ENCODE data around the gene DPH5.

Gene DPH5

DNA sequence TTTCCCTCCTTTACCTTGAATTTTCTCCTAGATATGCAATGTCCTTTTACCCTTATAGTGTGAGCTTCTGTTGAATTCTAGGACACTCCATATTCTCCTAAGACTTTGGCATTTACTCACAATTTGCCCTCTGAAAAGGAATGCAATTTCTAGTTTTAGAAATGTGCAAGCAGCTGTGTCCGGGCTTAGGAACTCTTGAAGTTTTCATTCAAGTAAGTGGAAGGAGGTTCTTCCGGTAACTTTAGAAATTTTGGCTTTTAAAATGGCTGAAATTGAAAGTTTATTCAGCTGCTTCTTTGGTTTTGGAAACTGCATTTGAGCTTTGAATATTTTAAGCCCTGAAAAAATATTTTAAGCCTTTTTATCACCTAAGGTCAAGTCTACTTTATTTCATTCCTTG is 56.3 kb downstream of the DPH5 start:
- TF ChIP-seq FOXM1 (IDR thresholded peaks at IDR 0.05; ENCODE audit: borderline replicate concordance, low read depth) (no peak), EGR1 (IDR thresholded peaks at IDR 0.05) (no peak)

DNA sequence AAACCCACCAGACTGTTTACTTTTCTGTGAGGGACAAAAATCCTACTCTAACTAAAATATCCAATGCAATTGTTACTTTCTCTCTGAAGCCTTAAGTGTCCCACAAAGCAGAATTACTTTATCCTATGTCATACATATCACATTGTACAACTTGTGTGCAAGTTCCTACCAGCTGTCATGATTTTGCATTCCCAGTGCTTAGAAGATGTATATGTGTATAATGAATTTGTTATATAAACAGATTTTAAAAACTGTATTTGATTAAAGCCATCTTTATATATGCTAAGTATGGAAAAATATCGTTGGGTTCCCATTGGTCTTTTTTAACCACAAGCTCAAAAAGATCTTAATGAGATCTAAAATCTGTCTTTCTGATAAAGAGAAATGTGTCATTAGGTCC is 57.0 kb downstream of the DPH5 start:
- TF ChIP-seq CEBPB (IDR thresholded peaks at IDR 0.05) (no peak), TEAD4 (IDR thresholded peaks at IDR 0.05) (no peak), RAD21 (IDR thresholded peaks at IDR 0.05; ENCODE audit: low read depth) (no peak), EP300 (IDR thresholded peaks at IDR 0.05; ENCODE audit: borderline replicate concordance) (no peak), CREB1 (IDR thresholded peaks at IDR 0.05; ENCODE audit: low read depth) (no peak), ZBTB7A (IDR thresholded peaks at IDR 0.05; ENCODE audit: low read depth) (no peak), NFIC (IDR thresholded peaks at IDR 0.05) (no peak), EGR1 (IDR thresholded peaks at IDR 0.05) (no peak), TAF1 (IDR thresholded peaks at IDR 0.05; ENCODE audit: low read depth) (no peak), TCF12 (IDR thresholded peaks at IDR 0.05; ENCODE audit: low read depth) (no peak), FOXM1 (IDR thresholded peaks at IDR 0.05; ENCODE audit: borderline replicate concordance, low read depth) (no peak), YY1 (IDR thresholded peaks at IDR 0.05; ENCODE audit: low read depth) (no peak)
- TF ChIP-seq, protein P1, sequence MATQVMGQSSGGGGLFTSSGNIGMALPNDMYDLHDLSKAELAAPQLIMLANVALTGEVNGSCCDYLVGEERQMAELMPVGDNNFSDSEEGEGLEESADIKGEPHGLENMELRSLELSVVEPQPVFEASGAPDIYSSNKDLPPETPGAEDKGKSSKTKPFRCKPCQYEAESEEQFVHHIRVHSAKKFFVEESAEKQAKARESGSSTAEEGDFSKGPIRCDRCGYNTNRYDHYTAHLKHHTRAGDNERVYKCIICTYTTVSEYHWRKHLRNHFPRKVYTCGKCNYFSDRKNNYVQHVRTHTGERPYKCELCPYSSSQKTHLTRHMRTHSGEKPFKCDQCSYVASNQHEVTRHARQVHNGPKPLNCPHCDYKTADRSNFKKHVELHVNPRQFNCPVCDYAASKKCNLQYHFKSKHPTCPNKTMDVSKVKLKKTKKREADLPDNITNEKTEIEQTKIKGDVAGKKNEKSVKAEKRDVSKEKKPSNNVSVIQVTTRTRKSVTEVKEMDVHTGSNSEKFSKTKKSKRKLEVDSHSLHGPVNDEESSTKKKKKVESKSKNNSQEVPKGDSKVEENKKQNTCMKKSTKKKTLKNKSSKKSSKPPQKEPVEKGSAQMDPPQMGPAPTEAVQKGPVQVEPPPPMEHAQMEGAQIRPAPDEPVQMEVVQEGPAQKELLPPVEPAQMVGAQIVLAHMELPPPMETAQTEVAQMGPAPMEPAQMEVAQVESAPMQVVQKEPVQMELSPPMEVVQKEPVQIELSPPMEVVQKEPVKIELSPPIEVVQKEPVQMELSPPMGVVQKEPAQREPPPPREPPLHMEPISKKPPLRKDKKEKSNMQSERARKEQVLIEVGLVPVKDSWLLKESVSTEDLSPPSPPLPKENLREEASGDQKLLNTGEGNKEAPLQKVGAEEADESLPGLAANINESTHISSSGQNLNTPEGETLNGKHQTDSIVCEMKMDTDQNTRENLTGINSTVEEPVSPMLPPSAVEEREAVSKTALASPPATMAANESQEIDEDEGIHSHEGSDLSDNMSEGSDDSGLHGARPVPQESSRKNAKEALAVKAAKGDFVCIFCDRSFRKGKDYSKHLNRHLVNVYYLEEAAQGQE (IDR thresholded peaks at IDR 0.05; ENCODE audit: low read depth) = no peak
- TF ChIP-seq, protein P2, sequence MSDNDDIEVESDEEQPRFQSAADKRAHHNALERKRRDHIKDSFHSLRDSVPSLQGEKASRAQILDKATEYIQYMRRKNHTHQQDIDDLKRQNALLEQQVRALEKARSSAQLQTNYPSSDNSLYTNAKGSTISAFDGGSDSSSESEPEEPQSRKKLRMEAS (IDR thresholded peaks at IDR 0.05) = no peak
- TF ChIP-seq, protein P3, sequence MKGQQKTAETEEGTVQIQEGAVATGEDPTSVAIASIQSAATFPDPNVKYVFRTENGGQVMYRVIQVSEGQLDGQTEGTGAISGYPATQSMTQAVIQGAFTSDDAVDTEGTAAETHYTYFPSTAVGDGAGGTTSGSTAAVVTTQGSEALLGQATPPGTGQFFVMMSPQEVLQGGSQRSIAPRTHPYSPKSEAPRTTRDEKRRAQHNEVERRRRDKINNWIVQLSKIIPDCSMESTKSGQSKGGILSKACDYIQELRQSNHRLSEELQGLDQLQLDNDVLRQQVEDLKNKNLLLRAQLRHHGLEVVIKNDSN (IDR thresholded peaks at IDR 0.05) = no peak

DNA sequence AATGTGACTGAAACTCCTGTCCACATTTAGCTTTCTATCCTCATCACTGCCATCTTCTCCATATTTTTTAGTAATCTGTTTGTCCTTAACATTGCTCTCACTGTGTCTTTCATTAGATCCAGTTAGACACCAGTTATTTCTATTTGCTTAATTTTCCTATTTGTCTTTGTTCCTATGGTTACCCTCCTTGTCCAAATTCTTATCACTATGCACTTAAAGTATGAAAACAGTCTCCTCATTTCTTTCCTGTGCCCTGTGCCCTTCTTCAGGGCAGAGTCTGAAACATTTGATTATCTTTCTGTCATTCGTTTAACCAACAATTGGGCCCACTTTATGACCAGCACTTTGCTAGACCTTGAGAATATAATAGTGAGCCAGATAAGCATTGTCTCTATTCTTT is 65.5 kb downstream of the DPH5 start:
- TF ChIP-seq TEAD4 (IDR thresholded peaks at IDR 0.05) (no peak), CREB1 (IDR thresholded peaks at IDR 0.05; ENCODE audit: low read depth) (no peak), FOXM1 (IDR thresholded peaks at IDR 0.05; ENCODE audit: borderline replicate concordance, low read depth) (no peak), ZBTB7A (IDR thresholded peaks at IDR 0.05; ENCODE audit: low read depth) (no peak), EP300 (IDR thresholded peaks at IDR 0.05; ENCODE audit: borderline replicate concordance) (no peak), RAD21 (IDR thresholded peaks at IDR 0.05; ENCODE audit: low read depth) (no peak), TAF1 (IDR thresholded peaks at IDR 0.05; ENCODE audit: low read depth) (no peak), CEBPB (IDR thresholded peaks at IDR 0.05) (no peak), NFIC (IDR thresholded peaks at IDR 0.05) (no peak), YY1 (IDR thresholded peaks at IDR 0.05; ENCODE audit: low read depth) (no peak), EGR1 (IDR thresholded peaks at IDR 0.05) (no peak), TCF12 (IDR thresholded peaks at IDR 0.05; ENCODE audit: low read depth) (no peak)
- TF ChIP-seq, protein P2 (IDR thresholded peaks at IDR 0.05) = no peak
- TF ChIP-seq, protein P1 (IDR thresholded peaks at IDR 0.05; ENCODE audit: low read depth) = no peak
- TF ChIP-seq, protein P3 (IDR thresholded peaks at IDR 0.05) = no peak

DNA sequence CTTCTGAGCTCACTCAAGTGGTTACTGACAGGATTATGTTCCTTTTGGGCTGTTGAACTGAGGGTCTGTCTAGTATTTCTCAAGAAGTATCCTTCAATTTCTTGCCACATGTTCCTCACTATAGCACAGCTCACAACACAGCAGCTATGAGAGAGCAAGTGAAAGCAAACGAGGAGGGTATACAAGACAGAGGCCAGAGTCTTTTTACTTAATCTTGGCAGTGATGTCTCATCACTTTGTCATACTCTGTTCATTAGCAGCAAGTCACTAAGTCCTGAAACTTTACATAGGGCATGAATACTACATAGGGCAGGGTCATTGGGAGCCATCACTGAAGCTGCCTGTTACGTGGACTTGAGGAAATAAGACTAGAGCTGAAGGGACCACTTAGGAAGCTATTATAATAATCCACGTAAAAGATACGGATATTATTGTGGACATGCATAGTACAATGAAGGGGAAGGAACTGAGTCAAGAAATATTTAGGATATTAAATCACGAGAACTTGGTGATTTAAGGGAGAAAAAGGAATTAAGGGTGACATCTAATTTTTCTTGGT is 66.0 kb downstream of the DPH5 start:
- no peak for TF ChIP-seq ZBTB7A (IDR thresholded peaks at IDR 0.05; ENCODE audit: low read depth)
- TF ChIP-seq CEBPB (IDR thresholded peaks at IDR 0.05) = no peak
- TF ChIP-seq, protein P2 (IDR thresholded peaks at IDR 0.05) = no peak
- no peak for TF ChIP-seq EGR1 (IDR thresholded peaks at IDR 0.05)
- TF ChIP-seq, protein P3 (IDR thresholded peaks at IDR 0.05) = no peak
- TF ChIP-seq YY1 (IDR thresholded peaks at IDR 0.05; ENCODE audit: low read depth) = no peak
- no peak for TF ChIP-seq TEAD4 (IDR thresholded peaks at IDR 0.05)
- TF ChIP-seq FOXM1 (IDR thresholded peaks at IDR 0.05; ENCODE audit: borderline replicate concordance, low read depth) = no peak

DNA sequence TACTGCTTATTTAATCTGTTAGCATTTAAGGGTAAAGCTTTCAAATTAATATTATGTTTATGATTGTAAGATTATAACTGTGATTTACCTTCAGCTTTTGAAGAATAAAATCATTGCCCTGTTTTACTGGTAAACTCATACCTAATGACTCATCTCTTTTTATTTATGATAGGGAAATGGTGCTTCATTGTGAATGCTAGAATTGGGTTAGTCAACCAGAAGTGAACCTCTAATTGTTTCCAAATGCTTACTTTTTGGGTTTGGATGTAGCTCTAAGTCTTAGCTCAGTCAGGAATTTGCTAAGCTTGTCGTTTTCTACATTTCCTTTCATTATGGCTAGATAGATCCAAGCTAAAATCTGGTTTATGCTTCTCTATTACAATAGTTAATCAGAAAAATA is 70.3 kb downstream of the DPH5 start:
- TF ChIP-seq NFIC (IDR thresholded peaks at IDR 0.05) (no peak), EP300 (IDR thresholded peaks at IDR 0.05; ENCODE audit: borderline replicate concordance) (no peak), RAD21 (IDR thresholded peaks at IDR 0.05; ENCODE audit: low read depth) (no peak), FOXM1 (IDR thresholded peaks at IDR 0.05; ENCODE audit: borderline replicate concordance, low read depth) (no peak), TAF1 (IDR thresholded peaks at IDR 0.05; ENCODE audit: low read depth) (no peak), EGR1 (IDR thresholded peaks at IDR 0.05) (no peak), CEBPB (IDR thresholded peaks at IDR 0.05) (no peak), TEAD4 (IDR thresholded peaks at IDR 0.05) (no peak), ZBTB7A (IDR thresholded peaks at IDR 0.05; ENCODE audit: low read depth) (no peak)
- TF ChIP-seq, protein P3 (IDR thresholded peaks at IDR 0.05) = no peak
- TF ChIP-seq, protein P1 (IDR thresholded peaks at IDR 0.05; ENCODE audit: low read depth) = no peak

All from Ishikawa (cell line).